A549 (cell line): ENCODE measurements around the gene FOXO3. TPM values are rescaled to one million over a fixed set of nuclear protein-coding genes. Genes with fewer than 3 reads are reported as not detected.

Experiments used
- ATAC-seq, 2 experiments: fragments of 200-7000 bp in 1 of 2; fragments of >200 bp in 1 of 2; cut with Nextera tagmentation in 1 of 2; cut with Tn5 transposase in 1 of 2; 3 replicates each; pipeline versions ENCODE4 v1.8.0 to v1.9.1; 2018 to 2020; ENCODE audit warnings: mild to moderate bottlenecking in 1 of 2, moderate library complexity in 1 of 2
- CTCF ChIA-PET: fragments of 300-600 bp; sonication (Branson Sonifier 250); formaldehyde crosslinking; extraction: SDS; loops from one replicate; lab custom pipeline; 2021; ENCODE audit warnings: antibody characterized with exemption, inconsistent platforms; lab: Yijun Ruan, JAX
- POLR2A ChIA-PET: fragments of 350-600 bp; formaldehyde crosslinking; extraction: SDS; loops from one replicate; lab custom pipeline; 2021; ENCODE audit warnings: antibody characterized with exemption, inconsistent platforms; lab: Yijun Ruan, JAX
- DNase-seq, 2 experiments: peaks; one replicate each; pipeline versions ENCODE4 v3.0.0 to v3.0.0-alpha.2; 2011 to 2016; ENCODE audit warnings: low read depth in 1 of 2, low spot score in 1 of 2
- FAIRE-seq: peaks from 2 replicates; lab custom pipeline; 2011; peaks lifted over from hg19 to GRCh38; lab: Jason Lieb, UNC
- H3K27ac ChIP-seq, 2 experiments: fragments of >200 bp; sonication (Bioruptor Twin); formaldehyde crosslinking; 3 replicates each; pipeline ENCODE4 v1.5.1; 2016 to 2017
- H3K4me1 ChIP-seq: fragments of >200 bp; sonication (Bioruptor Twin); formaldehyde crosslinking; 3 replicates; pipeline ENCODE4 v1.6.1; 2016
- H3K4me2 ChIP-seq: fragments of >200 bp; sonication (Bioruptor Twin); formaldehyde crosslinking; 3 replicates; pipeline ENCODE4 v1.6.1; 2016
- H3K4me3 ChIP-seq: fragments of >200 bp; sonication (Bioruptor Twin); formaldehyde crosslinking; 3 replicates; pipeline ENCODE4 v1.5.1; 2016
- H3K9me3 ChIP-seq: fragments of >200 bp; sonication (Bioruptor Twin); formaldehyde crosslinking; 3 replicates; pipeline ENCODE4 v1.6.1; 2016
- CBX2 ChIP-seq: fragments of 200-600 bp; sonication (generic); IDR thresholded peaks from 2 replicates; pipeline ENCODE4 v1.6.1; 2016; ENCODE audit warnings: low read depth, mild to moderate bottlenecking, borderline replicate concordance
- CBX8 ChIP-seq: fragments of 200-600 bp; sonication (generic); IDR thresholded peaks from 2 replicates; pipeline ENCODE4 v1.6.1; 2016
- CEBPB ChIP-seq, 2 experiments: fragments of >200 bp in 1 of 2; sonication (Bioruptor Twin) in 1 of 2; formaldehyde crosslinking in 1 of 2; IDR thresholded peaks; 2 replicates each; pipeline ENCODE4 v1.6.1; 2012 to 2016
- CHD2 ChIP-seq: fragments of 150-350 bp; IDR thresholded peaks from 2 replicates; pipeline ENCODE4 v1.6.1; 2014; ENCODE audit warnings: low read length; ENCODE audit not compliant: partially characterized antibody
- CHD4 ChIP-seq: fragments of 200-600 bp; sonication (generic); IDR thresholded peaks from 2 replicates; pipeline ENCODE4 v1.6.1; 2016; ENCODE audit warnings: antibody characterized with exemption, mild to moderate bottlenecking, borderline replicate concordance
- EHMT2 ChIP-seq: fragments of 200-600 bp; sonication (generic); IDR thresholded peaks from 2 replicates; pipeline ENCODE4 v1.6.1; 2016; ENCODE audit warnings: antibody characterized with exemption, low read depth, mild to moderate bottlenecking, moderate library complexity
- EP300 ChIP-seq, 2 experiments: fragments of >200 bp; sonication (Bioruptor Twin); formaldehyde crosslinking; IDR thresholded peaks; 2 replicates in 1 of 2; 3 replicates in 1 of 2; pipeline ENCODE4 v1.6.1; 2016 to 2017
- ESRRA ChIP-seq: fragments of 150-350 bp; IDR thresholded peaks from 2 replicates; pipeline ENCODE4 v1.6.1; 2014; ENCODE audit warnings: mild to moderate bottlenecking, low read length, borderline replicate concordance
- FOSB ChIP-seq: fragments of 250-450 bp; sonication (Bioruptor Pico); IDR thresholded peaks from 2 replicates; pipeline ENCODE4 v1.5.0; 2020; ENCODE audit warnings: mild to moderate bottlenecking, moderate library complexity
- FOSL2 ChIP-seq, 2 experiments: fragments of 450-650 bp in 1 of 2; fragments of >200 bp in 1 of 2; sonication (Bioruptor Twin) in 1 of 2; formaldehyde crosslinking; IDR thresholded peaks; 2 replicates each; pipeline versions ENCODE4 v1.5.0 to v1.6.1; 2016 to 2020; ENCODE audit warnings: mild to moderate bottlenecking in 1 of 2, moderate library complexity in 1 of 2
- GATA3 ChIP-seq: IDR thresholded peaks from 2 replicates; pipeline ENCODE4 v1.6.1; 2012; ENCODE audit warnings: borderline replicate concordance
- HDAC2 ChIP-seq: fragments of 200-600 bp; sonication (generic); IDR thresholded peaks from 2 replicates; pipeline ENCODE4 v1.6.1; 2016
- KDM5A ChIP-seq: fragments of 200-600 bp; sonication (generic); IDR thresholded peaks from 2 replicates; pipeline ENCODE4 v1.6.1; 2016; ENCODE audit warnings: antibody characterized with exemption, mild to moderate bottlenecking
- MYC ChIP-seq: IDR thresholded peaks from 2 replicates; pipeline ENCODE4 v1.6.1; 2012; ENCODE audit warnings: mild to moderate bottlenecking, inconsistent platforms, low read length, improper control_type of control experiment, borderline replicate concordance
- NR3C1 ChIP-seq: fragments of >200 bp; sonication (Bioruptor Twin); formaldehyde crosslinking; IDR thresholded peaks from 3 replicates; pipeline ENCODE4 v1.6.1; 2017
- RCOR1 ChIP-seq: fragments of 150-350 bp; IDR thresholded peaks from 2 replicates; pipeline ENCODE4 v1.6.1; 2014; ENCODE audit warnings: antibody characterized with exemption, low read length, low read depth
- RFX5 ChIP-seq: fragments of 450-650 bp; IDR thresholded peaks from 2 replicates; pipeline ENCODE4 v1.7.1; 2014; ENCODE audit warnings: antibody characterized with exemption, mild to moderate bottlenecking, moderate library complexity
- RNF2 ChIP-seq: fragments of 200-600 bp; sonication (generic); IDR thresholded peaks from 2 replicates; pipeline ENCODE4 v1.6.1; 2016; ENCODE audit warnings: low read depth, mild to moderate bottlenecking, antibody characterized with exemption, moderate library complexity, borderline replicate concordance
- SREBF2 ChIP-seq: fragments of 450-650 bp; IDR thresholded peaks from 2 replicates; pipeline ENCODE4 v1.6.1; 2014; ENCODE audit warnings: mild to moderate bottlenecking, moderate library complexity
- ZNF302 ChIP-seq: fragments of 250-450 bp; sonication (Bioruptor Pico); IDR thresholded peaks from 2 replicates; pipeline ENCODE4 v1.9.0; 2021; ENCODE audit warnings: inconsistent platforms, mild to moderate bottlenecking, moderate library complexity
- WGBS: methylation state at CpG from one replicate; pipeline ENCODE4 v1.1.6; 2017; ENCODE audit errors: missing lambda C conversion rate; 5-methylcytosine and 5-hydroxymethylcytosine counted together
- polyA plus RNA-seq, 4 experiments: library from polyadenylated mRNA; depleted of rRNA in 3 of 4; stranded (reverse); fragments of >200 nt; fragmentation: RNase III in 1 of 4; extraction: RNeasy Plus Mini Kit Qiagen cat#74134 plus additional on column Dnase treatment in 1 of 4; gene quantifications; 2 replicates in 3 of 4; 3 replicates in 1 of 4; pipeline ENCODE4 v1.2.3, GENCODE V29; 2011 to 2017
- TF ChIP-seq, protein P1 (sequence below): fragments of 250-450 bp; sonication (Bioruptor Pico); IDR thresholded peaks from 2 replicates; pipeline ENCODE4 v1.5.0; 2020; ENCODE audit warnings: low read depth, mild to moderate bottlenecking, moderate library complexity
- TF ChIP-seq, protein P2 (sequence below): fragments of 450-650 bp; IDR thresholded peaks from 2 replicates; pipeline ENCODE4 v1.6.1; 2014; ENCODE audit warnings: antibody characterized with exemption
- TF ChIP-seq, protein P3 (sequence below): fragments of 250-450 bp; sonication (Bioruptor Pico); IDR thresholded peaks from 2 replicates; pipeline ENCODE4 v1.5.0; 2021; ENCODE audit warnings: mild to moderate bottlenecking, moderate library complexity, borderline replicate concordance
- TF ChIP-seq, protein P4 (sequence below): fragments of >200 bp; sonication (Bioruptor Twin); formaldehyde crosslinking; IDR thresholded peaks from 2 replicates; pipeline ENCODE4 v1.6.1; 2016
- TF ChIP-seq, protein P5 (sequence below): IDR thresholded peaks from 2 replicates; pipeline ENCODE4 v1.6.1; 2012; ENCODE audit warnings: low read depth, borderline replicate concordance
- TF ChIP-seq, protein P6 (sequence below): IDR thresholded peaks from 2 replicates; pipeline ENCODE4 v1.6.1; 2012

FOXO3 gene
- polyA plus RNA-seq, 2 of the 4 experiments (the other 2 are of a cell fraction): 4.6 to 7.5 TPM

DNA sequence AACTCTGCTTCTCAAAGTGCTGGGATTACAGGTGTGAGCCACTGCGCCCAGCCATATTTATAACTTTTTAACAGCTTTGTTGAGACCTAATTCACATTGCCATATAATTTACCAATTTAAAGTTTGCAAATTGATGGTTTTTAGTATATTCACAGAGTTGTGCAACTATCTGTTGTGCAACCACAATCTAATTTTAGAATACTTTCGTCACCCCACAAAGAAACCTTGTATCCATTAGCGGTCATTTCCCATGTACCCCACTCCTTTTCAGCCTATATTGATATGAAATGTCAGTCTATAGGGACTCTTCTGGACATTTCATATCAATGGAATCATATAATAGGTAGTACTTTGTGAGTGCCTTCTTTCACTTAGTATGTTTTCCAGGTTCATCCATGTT is 55.8 kb downstream of the FOXO3 start:
- FAIRE-seq: no peak
- Histone ChIP-seq H3K4me1 (peaks cover 4% of the 10 kb centered on the region; the same call in 2 of the 3 replicates), H3K4me3 (no peak overlapping the region), H3K27ac (no peak overlapping the region), H3K4me2 (no peak overlapping the region), H3K9me3 (peaks cover 7% of the 10 kb centered on the region; the same call in 1 of the 3 replicates)
- CTCF ChIA-PET: no interaction called here
- no peak for DNase-seq
- 90% methylated on average over 3 of the region's 3 CpGs for WGBS
- ATAC-seq: no peak
- TF ChIP-seq GATA3: no peak
- peak; percentile 10 to 36; a peak in 2 of 4 replicates for TF ChIP-seq CEBPB (IDR thresholded peaks at IDR 0.05)
- POLR2A ChIA-PET: no interaction called here

DNA sequence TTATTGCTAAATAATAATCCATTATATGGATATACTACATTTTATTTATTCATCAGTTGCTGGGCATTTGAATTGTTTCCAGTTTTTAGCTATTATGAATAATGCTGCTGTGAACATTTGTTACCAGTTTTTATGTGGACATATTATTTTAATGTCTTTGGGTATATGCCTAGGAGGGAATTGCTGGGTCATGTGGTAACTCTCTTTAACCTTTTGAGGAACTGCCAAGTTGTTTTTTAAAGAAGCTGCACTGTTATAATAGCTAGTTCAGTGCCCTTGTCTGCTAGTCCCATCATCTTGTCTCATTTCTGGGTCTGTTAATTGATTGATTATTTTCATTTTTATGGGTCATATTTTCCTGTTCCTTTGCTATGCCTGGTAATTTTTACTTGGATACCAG is 56.3 kb downstream of the FOXO3 start:
- H3K4me3 ChIP-seq: no peak overlapping the region
- DNase-seq: no peak
- FAIRE-seq: no peak
- no peak for TF ChIP-seq RFX5
- no peak for TF ChIP-seq CBX2
- TF ChIP-seq GATA3: no peak
- no peak for TF ChIP-seq RNF2
- TF ChIP-seq, protein P1, sequence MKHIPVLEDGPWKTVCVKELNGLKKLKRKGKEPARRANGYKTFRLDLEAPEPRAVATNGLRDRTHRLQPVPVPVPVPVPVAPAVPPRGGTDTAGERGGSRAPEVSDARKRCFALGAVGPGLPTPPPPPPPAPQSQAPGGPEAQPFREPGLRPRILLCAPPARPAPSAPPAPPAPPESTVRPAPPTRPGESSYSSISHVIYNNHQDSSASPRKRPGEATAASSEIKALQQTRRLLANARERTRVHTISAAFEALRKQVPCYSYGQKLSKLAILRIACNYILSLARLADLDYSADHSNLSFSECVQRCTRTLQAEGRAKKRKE (CRISPR knock-in tag): no peak
- no peak for TF ChIP-seq EP300 (IDR thresholded peaks at IDR 0.05)
- TF ChIP-seq, protein P2, sequence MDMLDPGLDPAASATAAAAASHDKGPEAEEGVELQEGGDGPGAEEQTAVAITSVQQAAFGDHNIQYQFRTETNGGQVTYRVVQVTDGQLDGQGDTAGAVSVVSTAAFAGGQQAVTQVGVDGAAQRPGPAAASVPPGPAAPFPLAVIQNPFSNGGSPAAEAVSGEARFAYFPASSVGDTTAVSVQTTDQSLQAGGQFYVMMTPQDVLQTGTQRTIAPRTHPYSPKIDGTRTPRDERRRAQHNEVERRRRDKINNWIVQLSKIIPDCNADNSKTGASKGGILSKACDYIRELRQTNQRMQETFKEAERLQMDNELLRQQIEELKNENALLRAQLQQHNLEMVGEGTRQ: no peak
- TF ChIP-seq FOSL2 (IDR thresholded peaks at IDR 0.05): no peak
- TF ChIP-seq FOSL2 (CRISPR knock-in tag; IDR thresholded peaks at IDR 0.05): no peak
- no peak for TF ChIP-seq HDAC2
- TF ChIP-seq SREBF2: no peak
- TF ChIP-seq NR3C1: no peak
- TF ChIP-seq MYC: no peak
- TF ChIP-seq FOSB: no peak
- TF ChIP-seq, protein P3, sequence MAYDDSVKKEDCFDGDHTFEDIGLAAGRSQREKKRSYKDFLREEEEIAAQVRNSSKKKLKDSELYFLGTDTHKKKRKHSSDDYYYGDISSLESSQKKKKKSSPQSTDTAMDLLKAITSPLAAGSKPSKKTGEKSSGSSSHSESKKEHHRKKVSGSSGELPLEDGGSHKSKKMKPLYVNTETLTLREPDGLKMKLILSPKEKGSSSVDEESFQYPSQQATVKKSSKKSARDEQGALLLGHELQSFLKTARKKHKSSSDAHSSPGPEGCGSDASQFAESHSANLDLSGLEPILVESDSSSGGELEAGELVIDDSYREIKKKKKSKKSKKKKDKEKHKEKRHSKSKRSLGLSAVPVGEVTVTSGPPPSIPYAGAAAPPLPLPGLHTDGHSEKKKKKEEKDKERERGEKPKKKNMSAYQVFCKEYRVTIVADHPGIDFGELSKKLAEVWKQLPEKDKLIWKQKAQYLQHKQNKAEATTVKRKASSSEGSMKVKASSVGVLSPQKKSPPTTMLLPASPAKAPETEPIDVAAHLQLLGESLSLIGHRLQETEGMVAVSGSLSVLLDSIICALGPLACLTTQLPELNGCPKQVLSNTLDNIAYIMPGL: no peak
- TF ChIP-seq, protein P4, sequence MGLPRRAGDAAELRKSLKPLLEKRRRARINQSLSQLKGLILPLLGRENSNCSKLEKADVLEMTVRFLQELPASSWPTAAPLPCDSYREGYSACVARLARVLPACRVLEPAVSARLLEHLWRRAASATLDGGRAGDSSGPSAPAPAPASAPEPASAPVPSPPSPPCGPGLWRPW: no peak
- no peak for TF ChIP-seq ESRRA
- TF ChIP-seq CHD4: no peak
- no peak for TF ChIP-seq CHD2
- TF ChIP-seq RCOR1: no peak
- H3K4me1 ChIP-seq: peaks cover 4% of the 10 kb centered on the region; the same call in 2 of the 3 replicates
- H3K27ac ChIP-seq: no peak overlapping the region
- POLR2A ChIA-PET: no interaction called here
- H3K4me2 ChIP-seq: no peak overlapping the region
- no peak for ATAC-seq
- peaks cover 7% of the 10 kb centered on the region; the same call in 1 of the 3 replicates for H3K9me3 ChIP-seq
- CTCF ChIA-PET: no interaction called here

DNA sequence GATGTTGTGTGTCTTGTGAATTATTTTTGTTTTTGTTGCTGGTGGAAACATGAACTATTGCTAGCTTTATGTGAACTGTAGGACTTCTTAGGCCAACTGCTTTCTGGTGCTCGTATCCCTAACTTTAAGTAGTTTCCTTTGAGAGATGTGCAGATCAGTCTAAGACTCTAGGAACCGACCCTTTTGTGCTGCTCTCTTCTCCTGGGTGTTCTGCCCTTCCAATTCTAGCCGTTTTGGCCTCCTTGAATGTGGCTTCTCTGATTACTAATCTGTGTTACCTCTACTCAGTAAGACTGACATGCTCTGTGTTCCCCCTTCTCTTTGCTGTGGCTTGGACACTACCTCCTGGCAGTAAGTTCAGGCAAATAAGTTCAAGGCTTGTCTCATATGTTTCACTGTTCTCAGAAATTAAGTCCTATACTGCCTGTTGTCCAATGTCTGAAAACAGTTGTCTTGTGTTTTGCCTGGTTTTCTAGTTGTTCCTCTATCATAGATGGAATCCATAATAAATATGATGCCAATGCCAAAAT is 58.0 kb downstream of the FOXO3 start:
- 80% methylated on average over 3 of the region's 3 CpGs for WGBS
- ChIA-PET CTCF (no interaction called here), POLR2A (no interaction called here)
- no peak overlapping the region for H3K4me2 ChIP-seq
- no peaks in the 10 kb centered on the region for H3K9me3 ChIP-seq
- TF ChIP-seq CBX2: no peak
- no peak for TF ChIP-seq CBX8
- TF ChIP-seq, protein P5, sequence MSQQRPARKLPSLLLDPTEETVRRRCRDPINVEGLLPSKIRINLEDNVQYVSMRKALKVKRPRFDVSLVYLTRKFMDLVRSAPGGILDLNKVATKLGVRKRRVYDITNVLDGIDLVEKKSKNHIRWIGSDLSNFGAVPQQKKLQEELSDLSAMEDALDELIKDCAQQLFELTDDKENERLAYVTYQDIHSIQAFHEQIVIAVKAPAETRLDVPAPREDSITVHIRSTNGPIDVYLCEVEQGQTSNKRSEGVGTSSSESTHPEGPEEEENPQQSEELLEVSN: no peak
- no peak for TF ChIP-seq ZNF302 (CRISPR knock-in tag)
- no peak for TF ChIP-seq EHMT2
- no peak for TF ChIP-seq NR3C1
- TF ChIP-seq, protein P6, sequence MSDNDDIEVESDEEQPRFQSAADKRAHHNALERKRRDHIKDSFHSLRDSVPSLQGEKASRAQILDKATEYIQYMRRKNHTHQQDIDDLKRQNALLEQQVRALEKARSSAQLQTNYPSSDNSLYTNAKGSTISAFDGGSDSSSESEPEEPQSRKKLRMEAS: no peak
- no peak for TF ChIP-seq KDM5A
- H3K4me1 ChIP-seq: peaks cover 8% of the 10 kb centered on the region; the same call in 2 of the 3 replicates
- no peak overlapping the region for H3K27ac ChIP-seq
- no peak overlapping the region for H3K4me3 ChIP-seq
- no peak for FAIRE-seq
- no peak for ATAC-seq
- DNase-seq: no peak
